HG03103 (cell line): ENCODE results near the gene BRINP2.
A peak's percentile ranks its signal among the peaks of the same experiment; 100 is the strongest.

ENCODE experiments used
- ATAC-seq: cut with Tn5 transposase; IDR thresholded peaks from one replicate; pipeline ENCODE4 v1.9.1; 2021; ENCODE audit warnings: low read depth; ENCODE audit not compliant: unreplicated experiment

Gene BRINP2

DNA sequence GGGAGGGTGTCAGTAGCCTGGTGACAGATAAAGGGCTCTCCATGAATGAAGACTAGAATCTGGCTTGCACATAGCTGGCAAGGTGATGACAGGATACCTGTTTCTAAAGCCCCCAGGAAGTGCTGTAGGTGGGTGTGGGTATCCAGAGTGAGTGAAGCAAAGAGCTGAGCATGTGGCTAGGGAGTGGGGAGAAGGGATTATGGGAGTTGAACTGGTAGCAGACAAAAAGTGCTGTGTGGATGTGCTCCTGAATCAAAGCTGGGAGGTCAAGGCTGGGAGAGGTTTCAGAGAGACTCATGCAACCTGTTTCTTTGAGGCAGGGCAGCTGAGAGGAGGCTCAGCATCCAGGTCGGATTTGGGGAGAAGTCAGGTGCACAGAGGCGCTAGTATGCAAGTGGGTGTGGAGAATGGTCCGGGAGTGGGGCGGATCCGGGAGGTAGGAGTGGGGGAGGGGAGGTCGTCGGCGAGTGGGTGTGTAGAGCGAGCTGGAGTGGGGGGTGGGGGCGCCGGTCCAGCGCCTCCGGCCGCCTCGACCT, 6.8 kb upstream of the BRINP2 start:
- ATAC-seq = no peak

DNA sequence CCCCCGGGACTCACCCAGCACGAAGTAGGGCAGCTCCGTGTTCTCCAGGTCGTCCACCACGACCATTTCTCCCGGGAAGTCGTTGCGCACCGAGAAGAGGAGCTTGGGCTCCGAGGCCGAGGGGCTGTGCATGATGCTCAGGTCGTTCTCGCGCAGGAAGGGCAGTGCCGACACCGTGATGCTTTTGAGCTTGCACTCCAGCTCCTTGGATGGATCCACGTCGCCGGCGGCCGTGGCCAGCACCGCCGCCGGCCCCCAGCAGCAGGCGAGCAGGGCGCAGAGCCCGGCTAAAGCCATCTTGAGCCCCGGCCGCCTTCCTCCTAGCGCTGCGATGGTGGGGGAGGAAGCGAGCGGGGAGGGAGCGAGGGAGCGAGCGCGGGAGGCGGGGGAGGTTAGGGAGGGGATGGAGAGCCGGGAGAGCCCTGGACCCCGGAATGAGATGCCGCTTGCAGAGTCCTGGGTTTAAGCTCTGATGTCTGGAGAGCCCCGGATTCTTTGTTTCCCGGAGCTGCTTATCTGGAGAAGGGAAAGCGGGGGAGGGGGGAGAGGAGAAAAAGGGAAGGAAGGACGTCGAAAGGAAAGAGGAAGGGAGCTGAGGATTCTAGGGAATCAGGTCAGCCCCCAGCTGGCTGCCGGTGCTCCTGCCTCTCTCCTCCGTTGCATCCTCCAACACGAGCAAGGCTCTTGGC, 6.2 kb upstream of the BRINP2 start, which contains the start of gene ASTN1:
TSS of gene ASTN1 (minus strand) at position 333 of the 689 bp plus-strand sequence. CDS start at position 297, 36 bp downstream.
- ATAC-seq = no peak

DNA sequence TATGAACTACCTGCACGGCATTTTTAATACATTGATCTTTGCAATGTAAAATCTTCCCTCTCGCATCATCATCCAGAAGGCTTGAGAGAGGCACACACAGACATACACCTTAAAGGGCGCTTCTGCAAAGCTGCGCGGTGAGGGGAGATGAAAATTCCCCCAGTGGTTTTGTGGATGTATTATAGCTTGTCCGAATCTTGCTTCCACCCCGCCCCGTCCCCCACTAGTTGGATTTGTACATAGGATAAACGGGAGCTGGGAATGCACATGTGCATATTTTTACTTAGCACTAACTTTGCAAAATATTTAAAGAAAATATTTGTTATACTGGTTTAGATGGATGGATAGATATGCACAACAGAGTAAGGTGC, 5.7 kb upstream of the BRINP2 start:
- no peak for ATAC-seq

DNA sequence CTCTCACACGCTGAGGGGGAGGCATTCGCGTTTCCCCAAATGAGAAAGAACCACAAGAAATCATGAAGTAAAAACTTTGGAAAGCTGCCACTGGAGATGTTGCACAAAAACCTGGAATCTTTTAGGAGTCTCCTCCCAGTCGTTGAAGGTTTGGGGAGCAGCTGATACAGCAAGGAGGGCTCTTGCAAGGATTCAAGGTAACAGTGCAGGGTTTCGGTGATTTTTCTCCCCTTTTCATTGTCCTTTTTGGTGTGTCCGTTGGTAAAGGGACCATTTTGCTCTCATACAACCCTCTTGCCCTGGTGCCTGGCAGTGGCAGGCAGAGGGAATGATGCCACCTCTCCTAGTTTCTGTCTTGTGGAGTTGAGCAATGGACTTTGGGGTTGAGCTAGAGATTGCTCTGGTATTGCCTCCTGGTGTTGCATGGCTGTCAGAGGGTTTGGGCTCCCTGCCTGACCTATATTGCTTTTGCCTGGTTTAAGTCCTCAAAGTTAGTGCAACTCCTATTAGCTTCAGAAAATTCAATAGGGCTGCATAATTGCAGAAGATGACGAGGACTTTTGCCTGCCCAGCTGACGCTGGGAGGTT, 872 bp downstream of the BRINP2 start:
- ATAC-seq = no peak

DNA sequence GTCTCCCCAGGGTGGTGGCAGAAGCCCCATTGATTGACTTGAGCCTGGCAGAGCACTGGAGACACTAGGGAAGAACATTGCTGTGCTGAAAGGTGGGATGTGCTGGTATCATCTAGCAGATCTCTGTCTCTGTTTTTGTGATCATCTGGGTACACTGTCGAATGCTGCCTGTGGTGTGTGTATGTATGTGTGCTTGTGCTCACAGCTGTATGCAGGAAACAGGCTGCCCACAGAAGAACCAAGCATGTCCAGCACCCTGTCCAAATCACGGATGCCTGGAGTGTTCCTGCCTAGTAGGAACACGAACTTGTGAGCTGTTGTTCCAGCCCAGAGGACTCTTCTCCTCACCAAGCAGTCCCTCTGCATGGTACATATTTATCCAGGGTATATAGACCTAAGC, 1.5 kb downstream of the BRINP2 start:
- ATAC-seq = no peak

DNA sequence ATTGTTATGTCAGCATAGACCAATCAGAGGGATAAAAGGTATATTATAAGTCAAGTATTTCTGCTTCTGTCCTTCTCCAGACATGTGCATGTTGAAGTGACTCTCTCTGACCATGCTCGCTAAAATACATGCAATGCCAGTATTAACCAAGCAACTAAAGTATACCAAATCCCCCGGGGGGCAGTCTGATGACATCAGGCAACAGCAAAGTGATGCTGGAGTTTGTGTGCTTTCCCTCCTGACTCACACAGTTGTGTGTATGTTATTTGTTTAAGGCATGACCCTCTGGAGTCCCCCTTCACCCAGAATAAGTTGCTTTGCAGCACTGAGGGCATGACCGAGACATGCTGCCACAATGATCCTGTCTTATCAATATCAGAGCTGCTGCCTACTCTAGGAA, 2.1 kb downstream of the BRINP2 start:
- no peak for ATAC-seq

DNA sequence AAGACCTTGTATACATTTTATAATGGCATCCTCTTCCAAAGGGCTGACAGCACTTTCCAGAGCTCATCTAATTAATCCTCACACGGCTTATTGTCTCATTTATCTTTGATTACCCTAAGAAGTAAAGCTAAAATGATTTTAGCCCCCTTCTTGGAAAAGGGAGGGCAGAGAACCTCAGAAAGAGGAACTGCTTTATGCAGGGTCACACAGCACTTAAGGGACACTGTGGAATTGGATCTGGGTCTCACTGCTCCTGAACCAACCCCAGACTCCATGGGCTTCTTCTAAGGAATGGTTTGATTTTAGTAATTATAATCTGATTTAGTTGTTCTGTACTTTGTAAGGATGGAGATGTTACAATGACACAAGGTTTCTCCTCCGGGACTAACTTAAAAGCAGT, 3.2 kb downstream of the BRINP2 start:
- ATAC-seq = no peak

DNA sequence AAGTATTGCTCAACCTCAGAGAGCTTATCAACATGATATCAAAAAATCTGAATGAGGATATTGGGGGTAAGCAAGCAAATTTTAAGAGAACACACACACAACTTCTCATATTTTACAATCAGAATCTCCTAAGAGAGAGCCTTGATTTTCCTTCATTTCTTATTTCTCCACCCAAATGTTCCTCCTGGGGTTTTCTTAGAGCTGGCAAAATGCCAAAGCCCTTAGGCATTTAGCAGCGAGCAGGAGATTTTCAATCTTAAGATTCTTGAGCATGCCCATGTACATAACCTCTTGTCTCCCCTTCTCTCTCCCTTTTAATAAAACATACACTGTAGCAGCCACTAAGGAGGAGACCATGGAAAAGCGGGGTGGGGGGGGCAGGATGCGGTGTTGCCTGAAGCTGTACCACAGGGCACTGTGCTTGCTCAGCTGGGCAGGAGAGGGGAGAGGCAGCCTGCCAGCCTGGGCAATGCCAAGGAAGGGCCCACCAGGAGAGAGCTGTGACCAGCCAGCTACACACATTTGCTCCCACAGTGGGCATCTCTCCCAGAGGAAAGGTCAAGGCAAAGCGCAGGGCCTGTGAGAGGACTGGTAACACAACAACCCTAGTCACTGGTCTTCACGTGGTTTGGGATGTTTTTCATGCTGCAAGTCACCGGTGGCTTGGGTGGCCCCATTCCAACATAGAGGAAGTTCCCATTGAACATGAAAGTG, 4.3 kb downstream of the BRINP2 start:
- no peak for ATAC-seq

DNA sequence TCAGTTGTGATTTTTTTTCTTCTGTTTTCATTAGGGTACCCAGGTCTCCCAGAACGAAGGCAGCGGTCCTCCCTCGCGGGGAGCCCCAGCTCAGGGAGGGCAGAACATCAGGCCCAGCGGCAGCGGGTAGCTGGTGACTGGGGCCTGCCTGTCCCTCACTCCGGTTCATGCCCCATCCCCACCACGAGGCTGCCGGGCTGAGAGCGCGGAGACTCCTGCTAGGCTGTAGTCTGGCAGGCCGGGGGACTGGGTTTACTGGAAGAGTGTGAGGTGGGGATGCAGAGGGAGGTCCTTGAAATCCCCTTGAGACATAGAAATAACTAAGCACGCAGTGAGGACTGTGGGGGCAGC, 10.5 kb downstream of the BRINP2 start:
- ATAC-seq = no peak

DNA sequence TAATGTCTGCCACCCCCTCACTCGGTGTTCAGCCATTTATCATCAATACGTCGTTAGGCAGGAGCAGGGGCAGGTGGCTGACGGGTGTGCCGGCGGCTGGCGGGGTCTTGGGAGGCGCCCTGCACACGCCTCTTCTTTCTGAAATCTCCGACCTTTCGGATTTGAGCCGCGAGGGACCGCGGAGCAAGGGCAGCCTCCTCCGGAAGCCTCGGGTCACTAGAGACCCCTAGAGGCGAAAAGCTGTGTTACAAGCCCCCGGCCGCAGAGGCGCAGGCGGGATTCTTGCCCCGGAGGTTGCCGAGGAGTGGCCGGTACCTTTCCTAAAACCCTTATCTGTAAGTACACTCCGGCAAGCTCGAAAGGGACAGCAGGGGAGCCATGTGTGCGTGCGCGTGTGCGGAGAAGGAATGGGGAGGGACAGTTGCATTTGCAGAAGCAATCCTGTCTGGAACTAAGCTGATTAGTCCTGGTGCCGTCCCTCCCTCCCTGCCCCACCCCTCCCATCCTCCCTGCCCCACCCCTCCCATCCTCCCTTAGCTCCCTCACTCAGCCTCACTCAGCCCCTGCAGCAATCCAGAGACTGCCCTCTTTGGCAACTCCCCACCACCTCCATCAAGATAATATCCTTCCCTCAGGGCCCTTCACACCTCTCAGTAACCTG, 11.0 kb downstream of the BRINP2 start:
- ATAC-seq = peak; percentile 94

DNA sequence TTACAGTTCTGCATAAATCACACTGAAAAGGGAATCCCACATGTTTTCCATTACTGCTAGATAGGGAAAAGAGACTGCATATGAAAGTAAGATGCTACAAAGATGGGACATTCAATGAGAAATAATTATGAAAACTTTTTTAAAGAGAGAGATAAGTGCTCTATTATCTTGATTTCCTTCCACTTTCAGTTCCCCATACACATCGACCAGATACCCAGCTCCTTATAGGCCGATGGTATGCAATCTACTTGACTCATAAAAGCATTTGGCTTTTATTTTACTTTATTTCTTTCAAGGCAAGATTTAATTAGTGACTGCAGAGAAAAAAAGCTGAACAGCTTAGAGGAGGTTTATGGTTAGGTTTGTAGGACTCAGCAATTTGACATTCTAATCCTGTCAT, 13.1 kb downstream of the BRINP2 start:
- no peak for ATAC-seq

DNA sequence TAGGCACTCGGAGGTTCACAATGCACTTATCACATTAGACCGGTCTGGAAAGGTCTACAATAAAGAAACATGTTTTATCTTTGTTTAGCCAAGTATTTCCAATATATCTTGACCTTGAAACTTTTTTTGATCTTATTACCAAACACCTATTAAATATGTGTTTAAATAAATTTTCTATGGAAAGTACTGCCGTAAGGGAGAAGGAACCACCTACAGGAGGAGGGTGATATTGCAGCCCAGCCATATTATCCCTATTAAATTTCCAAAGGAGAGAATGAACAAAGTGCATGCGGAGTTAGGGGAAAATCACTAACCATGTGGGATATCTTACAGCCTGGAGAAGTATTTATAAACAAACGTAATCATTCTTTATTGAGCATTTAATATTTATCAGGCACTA, 14.5 kb downstream of the BRINP2 start:
- no peak for ATAC-seq

DNA sequence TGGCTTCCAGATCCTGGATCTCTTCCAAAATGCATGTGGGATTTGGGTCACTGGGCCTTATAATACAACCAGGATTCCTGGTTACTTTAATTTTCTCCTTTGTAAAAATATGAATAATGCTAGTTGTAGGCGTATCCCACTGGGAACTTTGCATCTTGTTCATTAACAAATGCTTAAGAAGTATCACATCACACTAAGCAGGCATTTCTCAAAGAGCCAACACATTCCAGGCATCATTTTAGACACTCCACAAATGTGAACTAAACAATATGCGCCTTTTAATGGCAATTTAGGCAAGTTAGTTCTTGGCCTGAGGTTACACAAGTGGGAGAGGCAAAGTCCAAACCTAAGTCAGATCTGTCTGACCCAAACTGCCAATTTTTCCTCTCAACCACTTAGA, 15.9 kb downstream of the BRINP2 start:
- no peak for ATAC-seq

DNA sequence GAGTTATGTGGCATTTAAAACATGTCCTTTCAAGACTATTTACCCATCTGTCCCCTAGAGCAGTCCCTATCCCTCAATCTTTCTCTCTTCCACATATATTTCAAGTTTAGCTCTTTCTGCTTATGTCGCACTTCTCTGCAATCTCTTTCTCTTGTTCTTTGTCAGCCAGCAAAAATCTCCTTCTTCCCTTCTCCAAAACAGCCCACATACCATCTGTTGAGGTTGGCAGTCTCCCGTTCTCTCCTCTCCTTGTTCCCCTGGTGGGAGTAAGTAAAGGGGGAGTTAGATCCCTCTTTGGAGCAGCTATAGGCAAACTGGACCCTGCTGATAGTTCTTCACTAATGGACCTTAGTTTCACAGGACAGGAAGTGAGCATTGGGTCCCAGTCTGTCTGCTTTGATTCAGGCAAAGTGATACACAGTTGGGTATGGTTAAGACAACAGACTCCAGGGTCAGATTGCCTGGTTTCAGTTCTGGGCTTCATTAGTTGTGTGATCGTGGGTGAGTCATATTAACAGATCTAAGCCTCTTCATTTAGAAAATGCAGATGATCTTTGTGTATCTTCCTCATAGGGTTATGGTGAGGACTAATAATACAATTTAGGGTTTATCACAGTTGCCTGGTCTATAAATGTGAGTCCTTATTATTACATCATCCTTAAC, 19.7 kb downstream of the BRINP2 start:
- ATAC-seq = no peak

DNA sequence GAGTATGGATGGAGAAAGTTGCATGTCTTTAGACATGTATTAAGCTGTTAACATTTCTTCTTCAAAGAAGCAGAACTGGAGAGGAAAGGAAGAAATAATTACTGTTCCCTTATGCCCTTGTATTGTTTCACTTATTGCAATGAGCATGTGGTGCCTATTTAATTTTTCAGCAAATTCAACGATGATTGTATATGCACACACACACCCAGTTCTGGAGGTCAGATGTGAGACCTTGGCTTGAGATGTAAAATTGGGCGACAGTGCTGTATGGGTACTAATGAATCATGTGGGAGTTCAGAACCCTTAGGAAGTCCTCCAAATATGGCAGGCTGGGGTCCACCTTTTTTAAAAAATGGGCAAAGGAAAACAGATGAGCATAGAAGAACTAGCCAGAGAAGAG, 27.5 kb downstream of the BRINP2 start:
- no peak for ATAC-seq

DNA sequence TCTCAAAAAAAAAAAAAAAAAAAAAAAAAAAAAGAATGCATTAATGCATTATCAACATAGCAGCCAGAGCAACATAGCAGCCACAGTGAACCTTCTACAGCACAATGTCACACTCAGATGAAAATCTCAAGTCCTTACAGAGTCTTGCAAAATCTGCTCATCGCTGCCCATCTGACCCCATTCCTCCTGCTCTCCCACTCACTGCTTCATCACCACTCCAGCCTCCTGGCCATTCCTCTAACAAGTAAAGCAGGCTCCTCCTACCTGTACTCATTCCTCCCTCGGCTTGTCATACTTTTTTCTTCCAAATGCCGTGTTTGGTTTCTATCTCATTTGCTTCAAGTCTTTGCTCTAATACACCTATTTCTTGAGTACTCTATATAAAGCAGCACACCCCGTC, 29.5 kb downstream of the BRINP2 start:
- ATAC-seq = no peak

DNA sequence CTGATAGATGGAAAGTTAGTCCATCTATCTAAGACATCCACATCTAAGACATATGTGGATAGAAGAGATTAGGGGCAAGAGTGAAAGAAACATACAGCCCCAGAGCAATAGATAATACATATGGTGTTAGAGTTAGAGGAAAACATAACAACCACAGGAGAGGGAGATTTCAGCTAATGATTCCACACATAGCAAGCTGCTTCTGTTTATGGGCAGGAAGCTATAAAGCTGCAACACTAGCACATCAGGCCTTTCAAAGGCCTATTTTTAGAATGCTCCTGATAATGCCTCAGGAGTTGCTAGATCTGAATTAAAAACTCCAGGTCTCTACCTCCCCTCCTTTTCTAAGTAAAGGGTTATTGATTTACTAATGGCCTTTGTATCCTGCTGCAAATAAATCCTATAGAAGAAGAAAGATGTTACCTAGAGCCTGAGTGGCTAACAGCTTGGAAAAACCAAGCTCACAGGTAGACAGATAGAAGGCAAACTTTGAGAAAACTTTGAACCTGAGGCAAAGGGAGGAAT, 36.1 kb downstream of the BRINP2 start:
- ATAC-seq = no peak

DNA sequence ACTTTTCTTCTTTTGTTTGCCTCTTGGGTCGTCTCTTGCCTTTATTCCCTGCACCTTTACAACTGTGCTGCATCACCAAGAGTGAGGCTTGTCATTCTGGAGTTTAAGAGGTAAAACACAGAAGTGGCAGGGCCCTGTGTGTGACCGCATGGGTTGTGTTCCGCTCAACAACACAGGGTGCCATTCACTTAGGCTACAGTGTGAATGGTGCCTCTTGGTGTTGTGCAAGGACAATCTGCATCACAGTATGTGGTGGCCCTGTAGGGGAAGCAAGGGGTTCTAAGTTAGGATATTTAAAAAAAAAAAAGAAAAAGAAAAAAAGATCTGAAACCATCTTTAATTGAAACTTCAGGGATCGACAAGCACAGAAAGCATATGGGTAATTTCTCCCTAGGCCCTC, 38.2 kb downstream of the BRINP2 start:
- no peak for ATAC-seq

DNA sequence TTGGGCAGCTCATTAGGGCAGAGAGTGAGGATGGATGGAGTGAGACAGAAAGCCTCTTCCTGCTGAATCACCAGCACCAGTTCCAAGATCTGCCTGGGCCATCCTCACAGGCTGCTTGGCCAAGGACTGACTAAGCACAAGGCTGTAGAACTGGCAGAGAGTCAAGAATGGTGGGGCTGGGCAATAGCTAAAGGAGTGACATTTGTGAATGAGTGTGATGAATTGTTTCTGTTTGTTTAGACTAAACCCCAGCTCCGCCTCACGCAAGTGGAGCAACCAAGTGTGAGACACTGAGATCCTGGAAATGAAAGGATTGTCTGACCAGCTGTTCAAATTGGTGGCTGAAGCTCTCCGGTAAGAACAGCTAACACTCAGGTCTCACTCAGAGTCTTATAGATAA, 38.6 kb downstream of the BRINP2 start:
- no peak for ATAC-seq

DNA sequence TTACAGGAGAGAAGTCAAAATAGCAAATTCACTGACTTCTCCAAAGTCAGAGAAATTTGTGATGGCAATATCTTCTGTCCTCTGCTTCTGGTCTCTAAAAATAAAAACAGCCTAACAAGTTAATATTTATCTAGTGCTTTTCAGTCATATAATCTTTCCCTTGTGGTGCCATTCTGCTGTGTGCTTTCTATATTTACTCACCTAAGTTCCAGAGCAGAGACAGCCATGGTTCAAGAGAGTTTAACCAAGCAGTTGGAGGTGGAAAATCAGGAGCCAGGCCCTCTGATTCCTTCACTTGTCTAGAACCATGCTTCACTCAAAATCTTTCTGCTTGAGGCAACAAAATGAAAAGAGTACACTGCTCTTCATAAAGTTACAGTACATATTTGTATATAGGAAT, 39.3 kb downstream of the BRINP2 start:
- no peak for ATAC-seq

DNA sequence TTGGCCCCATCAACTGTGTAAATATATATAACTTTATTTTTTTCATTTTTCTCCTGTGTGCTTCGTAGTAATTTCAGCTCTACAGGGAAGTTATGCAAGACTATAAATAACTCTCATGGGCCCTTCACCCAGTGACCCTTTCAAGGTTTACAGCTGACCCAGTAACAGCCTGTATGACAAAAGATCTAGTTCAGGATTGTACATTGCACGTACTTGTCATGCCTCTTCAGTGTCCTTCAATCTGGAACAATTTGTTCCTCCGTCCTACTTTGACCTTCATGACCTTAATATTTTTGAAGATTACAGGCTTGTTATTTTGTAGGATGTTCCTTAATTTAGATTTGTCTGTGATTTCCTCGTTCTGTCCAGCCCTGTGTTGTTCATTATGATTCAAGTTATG, 40.5 kb downstream of the BRINP2 start:
- no peak for ATAC-seq
